Thoracic aorta (tissue), 2 donors: ENCODE results near the gene SUOX. TPM values are rescaled to one million over a fixed set of nuclear protein-coding genes. Genes with fewer than 3 reads are reported as not detected.
A peak's percentile ranks its signal among the peaks of the same experiment; 100 is the strongest.

ENCODE experiments used
- ATAC-seq: fragments of 150-250 bp; one replicate; pipeline ENCODE4 v1.8.0; 2017; ENCODE audit warnings: low read depth; ENCODE audit not compliant: insufficient number of reproducible peaks, low FRiP score
- DNase-seq: peaks from one replicate; pipeline ENCODE4 v3.0.0-alpha.2; 2020; ENCODE audit warnings: low spot score
- H3K27ac ChIP-seq, 2 donors: fragments of 200-600 bp; sonication (generic); 1 replicate in 1 of 2; 2 replicates in 1 of 2; pipeline ENCODE4 v1.5.1; 2016; ENCODE audit warnings: mild to moderate bottlenecking in 2 of 2, moderate library complexity in 2 of 2
- H3K27me3 ChIP-seq: fragments of 200-600 bp; sonication (generic); replicated peaks from 2 replicates; pipeline ENCODE4 v1.6.0; 2016; ENCODE audit warnings: mild to moderate bottlenecking; ENCODE audit not compliant: insufficient read depth
- H3K36me3 ChIP-seq: fragments of 200-600 bp; sonication (generic); one replicate; pipeline ENCODE4 v1.5.1; 2016
- H3K4me1 ChIP-seq, 2 donors: fragments of 200-600 bp; sonication (generic); 1 replicate in 1 of 2; 2 replicates in 1 of 2; pipeline versions ENCODE4 v1.5.1 to v1.6.0; 2016; ENCODE audit warnings: low read depth in 2 of 2, mild to moderate bottlenecking in 1 of 2; ENCODE audit not compliant: control insufficient read depth in 1 of 2
- H3K4me3 ChIP-seq: fragments of 200-600 bp; sonication (generic); 2 replicates; pipeline ENCODE4 v1.5.1; 2016; ENCODE audit warnings: mild to moderate bottlenecking
- H3K9me3 ChIP-seq: fragments of 200-600 bp; sonication (generic); 2 replicates; pipeline ENCODE4 v1.5.1; 2016
- total RNA-seq, 2 donors: library from RNA; depleted of rRNA; stranded (reverse); fragments of >200 nt; gene quantifications; one replicate each; pipeline versions ENCODE4 v1.1.0 to v1.2.3, GENCODE V29; 2016
- TF ChIP-seq, protein P1 (sequence below): fragments of 200-600 bp; sonication (generic); IDR thresholded peaks from one replicate; pipeline ENCODE4 v1.5.1; 2019; ENCODE audit warnings: antibody characterized with exemption

Gene SUOX
- total RNA-seq, 2 donors from 2014 or later: 17.6 to 20.6 TPM

- Histone ChIP-seq H3K27ac (peak overlapping the region; percentile 92 to 99), H3K36me3 (peaks cover 21% of the 10 kb centered on the region), H3K27me3 (no peaks in the 10 kb centered on the region), H3K4me3 (peak overlapping the region; percentile 82), H3K9me3 (no peaks in the 10 kb centered on the region), H3K4me1 (peaks cover 14 to 21% of the 10 kb centered on the region in 2 donors)
- TF ChIP-seq, protein P1, sequence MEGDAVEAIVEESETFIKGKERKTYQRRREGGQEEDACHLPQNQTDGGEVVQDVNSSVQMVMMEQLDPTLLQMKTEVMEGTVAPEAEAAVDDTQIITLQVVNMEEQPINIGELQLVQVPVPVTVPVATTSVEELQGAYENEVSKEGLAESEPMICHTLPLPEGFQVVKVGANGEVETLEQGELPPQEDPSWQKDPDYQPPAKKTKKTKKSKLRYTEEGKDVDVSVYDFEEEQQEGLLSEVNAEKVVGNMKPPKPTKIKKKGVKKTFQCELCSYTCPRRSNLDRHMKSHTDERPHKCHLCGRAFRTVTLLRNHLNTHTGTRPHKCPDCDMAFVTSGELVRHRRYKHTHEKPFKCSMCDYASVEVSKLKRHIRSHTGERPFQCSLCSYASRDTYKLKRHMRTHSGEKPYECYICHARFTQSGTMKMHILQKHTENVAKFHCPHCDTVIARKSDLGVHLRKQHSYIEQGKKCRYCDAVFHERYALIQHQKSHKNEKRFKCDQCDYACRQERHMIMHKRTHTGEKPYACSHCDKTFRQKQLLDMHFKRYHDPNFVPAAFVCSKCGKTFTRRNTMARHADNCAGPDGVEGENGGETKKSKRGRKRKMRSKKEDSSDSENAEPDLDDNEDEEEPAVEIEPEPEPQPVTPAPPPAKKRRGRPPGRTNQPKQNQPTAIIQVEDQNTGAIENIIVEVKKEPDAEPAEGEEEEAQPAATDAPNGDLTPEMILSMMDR: no peak
- ATAC-seq: no peak
- no peak for DNase-seq
These were observed 45.8 kb downstream of the SUOX start for GRCh38 chr12:56042843-56043242.

DNA sequence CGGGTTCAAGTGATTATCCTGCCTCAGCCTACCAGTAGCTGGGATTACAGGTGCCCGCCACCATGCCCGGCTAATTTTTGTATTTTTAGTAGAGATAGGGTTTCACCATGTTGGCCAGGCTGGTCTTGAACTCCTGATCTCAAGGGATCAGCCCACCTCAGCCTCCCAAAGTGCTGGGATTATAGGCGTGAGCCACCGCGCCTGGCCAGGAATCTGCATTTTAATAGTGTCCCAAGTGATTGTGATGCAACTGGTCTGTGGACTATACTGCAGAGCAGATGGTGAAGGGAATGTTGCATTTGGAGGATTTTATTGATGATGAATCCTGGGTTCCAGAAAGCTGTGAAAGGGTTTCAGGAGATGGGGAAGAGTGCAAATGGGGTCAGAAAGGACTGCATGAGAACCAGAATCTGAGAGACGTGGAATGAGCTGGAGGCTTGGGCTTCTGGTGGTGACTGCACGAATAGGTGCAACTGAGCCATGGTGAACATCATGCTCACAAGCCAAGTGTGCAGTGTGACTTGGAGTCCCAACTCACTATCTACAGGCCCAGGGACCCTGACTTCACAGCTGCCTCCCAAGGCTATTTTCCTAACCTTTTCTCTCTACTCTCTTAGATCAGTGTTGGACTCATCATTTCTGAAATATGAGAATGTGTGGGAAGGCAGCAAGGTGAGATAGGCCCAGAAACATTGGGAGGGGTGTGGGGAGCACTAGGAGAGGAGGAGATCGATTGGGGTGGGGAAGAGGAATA, 49.1 kb downstream of the SUOX start:
- TF ChIP-seq, protein P1: no peak
- Histone ChIP-seq H3K9me3 (no peaks in the 10 kb centered on the region), H3K27me3 (no peaks in the 10 kb centered on the region), H3K36me3 (peaks cover 21% of the 10 kb centered on the region), H3K27ac (peak overlapping the region in 1 of 2 donors; percentile 26), H3K4me3 (no peak overlapping the region), H3K4me1 (peaks cover 12 to 15% of the 10 kb centered on the region in 2 donors)
- DNase-seq (no peak), ATAC-seq (no peak)

- DNase-seq: no peak
- no peak for ATAC-seq
- no peaks in the 10 kb centered on the region for H3K36me3 ChIP-seq
These were observed 56.4 kb downstream of the SUOX start for GRCh38 chr12:56053407-56053893.

More at GRCh38 chr12:56053407-56053893, 56.4 kb downstream of the SUOX start:
- Histone ChIP-seq H3K4me1 (no peaks in the 10 kb centered on the region), H3K9me3 (no peaks in the 10 kb centered on the region), H3K27me3 (no peaks in the 10 kb centered on the region), H3K27ac (no peak overlapping the region), H3K4me3 (no peak overlapping the region)
- TF ChIP-seq, protein P1: no peak

Other genes with a start within 250 kb of the SUOX start
- 10 to 100 TPM; 39.1 to 49.2 TPM for gene SARNP, start 179.6 kb upstream of the SUOX start, total RNA-seq
- 10 to 100 TPM; 13.8 to 16.2 TPM for gene ORMDL2, start 179.2 kb upstream of the SUOX start, total RNA-seq
- 10 to 100 TPM; 27.5 to 39.6 TPM for gene DNAJC14, start 167.7 kb upstream of the SUOX start, total RNA-seq
- 10 to 100 TPM; 72.9 to 85.0 TPM for gene MMP19, start 154.3 kb upstream of the SUOX start, total RNA-seq
- 10 to 100 TPM; 19.0 to 31.6 TPM for gene PYM1, start 69.4 kb upstream of the SUOX start, total RNA-seq
- 100 to 1,000 TPM in 1 of 2 donors, 10 to 100 TPM in 1; 72.8 to 104 TPM for gene DGKA, start 66.1 kb upstream of the SUOX start, total RNA-seq
- gene PMEL, start 31.2 kb upstream of the SUOX start, total RNA-seq: under 1 TPM in 1 of 2 donors, not detected in 1; 0.99 TPM
- 10 to 100 TPM; 18.0 to 32.5 TPM for gene CDK2, start 30.4 kb upstream of the SUOX start, total RNA-seq
- 10 to 100 TPM; 70.3 to 89.2 TPM for gene RAB5B, start 23.2 kb upstream of the SUOX start, total RNA-seq
- gene IKZF4, start 23.8 kb downstream of the SUOX start, total RNA-seq: 1 to 10 TPM; 4.5 to 7.6 TPM
- 1,000 to 10,000 TPM in 1 of 2 donors, 100 to 1,000 TPM in 1; 103 to 1,114 TPM for gene RPS26, start 44.6 kb downstream of the SUOX start, total RNA-seq
- gene ERBB3, start 82.9 kb downstream of the SUOX start, total RNA-seq: 1 to 10 TPM; 1.1 to 3.2 TPM
- 100 to 1,000 TPM in 1 of 2 donors, 10 to 100 TPM in 1; 53.2 to 111 TPM for gene PA2G4, start 107.3 kb downstream of the SUOX start, total RNA-seq
- 1,000 to 10,000 TPM in 1 of 2 donors, 100 to 1,000 TPM in 1; 923 to 1,490 TPM for gene RPL41, start 119.4 kb downstream of the SUOX start, total RNA-seq
- gene ZC3H10, start 121.0 kb downstream of the SUOX start, total RNA-seq: 1 to 10 TPM; 4.1 to 7.1 TPM
- gene ESYT1, start 131.0 kb downstream of the SUOX start, total RNA-seq: 100 to 1,000 TPM; 113 to 128 TPM
- gene MYL6B, start 155.3 kb downstream of the SUOX start, total RNA-seq: 10 to 100 TPM; 17.1 to 19.1 TPM
- gene MYL6, start 161.1 kb downstream of the SUOX start, total RNA-seq: 1,000 to 10,000 TPM; 1,762 to 3,064 TPM
- gene SMARCC2, start 192.2 kb downstream of the SUOX start, total RNA-seq: 100 to 1,000 TPM in 1 of 2 donors, 10 to 100 TPM in 1; 68.6 to 109 TPM
- 10 to 100 TPM; 66.6 to 76.5 TPM for gene RNF41, start 224.6 kb downstream of the SUOX start, total RNA-seq
- gene NABP2, start 227.1 kb downstream of the SUOX start, total RNA-seq: 10 to 100 TPM in 1 of 2 donors, 1 to 10 TPM in 1; 8.7 to 17.2 TPM
- not detected for gene SLC39A5, start 232.8 kb downstream of the SUOX start, total RNA-seq